C4-2B (cell line): ENCODE results near the gene GJD2.

ENCODE experiments used
- ZFX ChIP-seq: fragments of 450-650 bp; IDR thresholded peaks from 2 replicates; pipeline ENCODE4 v1.6.1; 2017
- TF ChIP-seq, protein P1 (sequence below): fragments of 450-650 bp; conservative IDR thresholded peaks from 2 replicates; pipeline ENCODE4 v1.5.1; 2017; ENCODE audit warnings: mild to moderate bottlenecking

- TF ChIP-seq, protein P1, sequence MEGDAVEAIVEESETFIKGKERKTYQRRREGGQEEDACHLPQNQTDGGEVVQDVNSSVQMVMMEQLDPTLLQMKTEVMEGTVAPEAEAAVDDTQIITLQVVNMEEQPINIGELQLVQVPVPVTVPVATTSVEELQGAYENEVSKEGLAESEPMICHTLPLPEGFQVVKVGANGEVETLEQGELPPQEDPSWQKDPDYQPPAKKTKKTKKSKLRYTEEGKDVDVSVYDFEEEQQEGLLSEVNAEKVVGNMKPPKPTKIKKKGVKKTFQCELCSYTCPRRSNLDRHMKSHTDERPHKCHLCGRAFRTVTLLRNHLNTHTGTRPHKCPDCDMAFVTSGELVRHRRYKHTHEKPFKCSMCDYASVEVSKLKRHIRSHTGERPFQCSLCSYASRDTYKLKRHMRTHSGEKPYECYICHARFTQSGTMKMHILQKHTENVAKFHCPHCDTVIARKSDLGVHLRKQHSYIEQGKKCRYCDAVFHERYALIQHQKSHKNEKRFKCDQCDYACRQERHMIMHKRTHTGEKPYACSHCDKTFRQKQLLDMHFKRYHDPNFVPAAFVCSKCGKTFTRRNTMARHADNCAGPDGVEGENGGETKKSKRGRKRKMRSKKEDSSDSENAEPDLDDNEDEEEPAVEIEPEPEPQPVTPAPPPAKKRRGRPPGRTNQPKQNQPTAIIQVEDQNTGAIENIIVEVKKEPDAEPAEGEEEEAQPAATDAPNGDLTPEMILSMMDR: no peak
- no peak for TF ChIP-seq ZFX
Observed at GRCh38 chr15:34729056-34729455, 25.7 kb downstream of the GJD2 start.
